Parathyroid adenoma (tissue), 2 donors: ENCODE data around the gene PRKAA2.

Experiments used
- H2AFZ ChIP-seq: fragments of 300-600 bp; sonication (generic); one replicate; pipeline ENCODE4 v1.7.0; 2017; ENCODE audit warnings: antibody characterized with exemption, mild to moderate bottlenecking
- H3K27ac ChIP-seq: fragments of 300-600 bp; sonication (generic); one replicate; pipeline ENCODE4 v1.7.0; 2017
- H3K27me3 ChIP-seq: fragments of 300-600 bp; sonication (generic); one replicate; pipeline ENCODE4 v1.7.0; 2017; ENCODE audit warnings: low read length; ENCODE audit not compliant: control insufficient read depth, insufficient read depth
- H3K36me3 ChIP-seq: fragments of 300-600 bp; sonication (generic); one replicate; pipeline ENCODE4 v1.7.0; 2017; ENCODE audit warnings: low read length; ENCODE audit not compliant: control insufficient read depth, insufficient read depth
- H3K4me1 ChIP-seq: fragments of 300-600 bp; sonication (generic); one replicate; pipeline ENCODE4 v1.7.0; 2017; ENCODE audit warnings: control low read depth
- H3K4me2 ChIP-seq: fragments of 300-600 bp; sonication (generic); one replicate; pipeline ENCODE4 v1.7.0; 2017; ENCODE audit warnings: low read length
- H3K4me3 ChIP-seq: fragments of 300-600 bp; sonication (generic); one replicate; pipeline ENCODE4 v1.7.0; 2017; ENCODE audit warnings: low read depth, low read length
- H3K79me2 ChIP-seq: fragments of 300-600 bp; sonication (generic); one replicate; pipeline ENCODE4 v1.7.0; 2017; ENCODE audit warnings: control low read depth
- H3K9ac ChIP-seq: fragments of 300-600 bp; sonication (generic); one replicate; pipeline ENCODE4 v1.7.0; 2017; ENCODE audit warnings: mild to moderate bottlenecking
- H3K9me3 ChIP-seq: fragments of 300-600 bp; sonication (generic); one replicate; pipeline ENCODE4 v1.7.0; 2017; ENCODE audit warnings: low read length; ENCODE audit not compliant: control insufficient read depth
- TF ChIP-seq, protein P1 (sequence below): fragments of 300-600 bp; sonication (generic); IDR thresholded peaks from one replicate; pipeline ENCODE4 v1.7.0; 2017; ENCODE audit warnings: antibody characterized with exemption, mild to moderate bottlenecking
- donor health status: primary hyperparathyroidism.

Gene PRKAA2

DNA sequence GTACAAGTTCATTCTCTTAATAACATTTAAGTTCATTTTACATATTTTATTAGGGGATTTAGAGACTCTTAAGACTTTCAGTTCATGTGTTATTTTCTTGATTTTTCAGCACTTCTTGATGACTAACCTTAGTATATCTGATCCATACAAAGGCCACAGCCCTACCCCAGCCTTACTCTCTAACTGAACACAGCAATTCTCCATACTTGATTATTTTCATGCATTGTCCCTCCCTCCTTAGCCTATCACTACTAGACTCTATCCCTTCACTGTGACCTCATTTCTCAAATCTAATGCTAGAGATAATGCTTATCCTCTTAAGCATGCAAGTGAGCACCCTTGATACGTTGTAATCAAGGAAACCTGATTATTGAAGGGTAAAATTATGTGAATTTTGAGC lies 15.2 kb downstream of the PRKAA2 start:
- Histone ChIP-seq H3K36me3 (no peaks in the 10 kb centered on the region), H2AFZ (no peak overlapping the region), H3K79me2 (peaks cover 10% of the 10 kb centered on the region), H3K4me2 (no peak overlapping the region), H3K4me1 (no peaks in the 10 kb centered on the region), H3K27me3 (no peaks in the 10 kb centered on the region), H3K4me3 (no peak overlapping the region), H3K9ac (no peak overlapping the region), H3K27ac (no peak overlapping the region), H3K9me3 (peaks cover 4% of the 10 kb centered on the region)
- TF ChIP-seq, protein P1, sequence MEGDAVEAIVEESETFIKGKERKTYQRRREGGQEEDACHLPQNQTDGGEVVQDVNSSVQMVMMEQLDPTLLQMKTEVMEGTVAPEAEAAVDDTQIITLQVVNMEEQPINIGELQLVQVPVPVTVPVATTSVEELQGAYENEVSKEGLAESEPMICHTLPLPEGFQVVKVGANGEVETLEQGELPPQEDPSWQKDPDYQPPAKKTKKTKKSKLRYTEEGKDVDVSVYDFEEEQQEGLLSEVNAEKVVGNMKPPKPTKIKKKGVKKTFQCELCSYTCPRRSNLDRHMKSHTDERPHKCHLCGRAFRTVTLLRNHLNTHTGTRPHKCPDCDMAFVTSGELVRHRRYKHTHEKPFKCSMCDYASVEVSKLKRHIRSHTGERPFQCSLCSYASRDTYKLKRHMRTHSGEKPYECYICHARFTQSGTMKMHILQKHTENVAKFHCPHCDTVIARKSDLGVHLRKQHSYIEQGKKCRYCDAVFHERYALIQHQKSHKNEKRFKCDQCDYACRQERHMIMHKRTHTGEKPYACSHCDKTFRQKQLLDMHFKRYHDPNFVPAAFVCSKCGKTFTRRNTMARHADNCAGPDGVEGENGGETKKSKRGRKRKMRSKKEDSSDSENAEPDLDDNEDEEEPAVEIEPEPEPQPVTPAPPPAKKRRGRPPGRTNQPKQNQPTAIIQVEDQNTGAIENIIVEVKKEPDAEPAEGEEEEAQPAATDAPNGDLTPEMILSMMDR: no peak

DNA sequence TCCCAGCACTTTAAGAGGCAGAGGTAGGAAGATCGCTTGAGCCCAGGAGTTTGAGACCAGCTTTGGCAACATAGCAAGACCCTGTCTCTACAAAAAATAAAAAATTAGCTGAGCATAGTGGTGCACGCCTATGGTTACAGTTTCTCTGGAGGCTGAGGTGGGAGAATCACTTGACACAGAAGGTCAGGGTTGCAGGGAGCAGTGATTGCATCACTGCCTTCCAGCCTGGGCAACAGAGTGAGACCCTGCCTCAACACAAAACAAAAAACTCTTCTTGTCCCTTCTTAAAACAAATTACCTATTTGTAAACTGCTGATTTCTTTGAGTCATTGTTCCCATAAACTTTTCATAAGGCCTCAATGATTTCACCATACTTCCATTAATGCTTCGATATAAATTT lies 18.7 kb downstream of the PRKAA2 start:
- no peaks in the 10 kb centered on the region for H3K36me3 ChIP-seq
- no peaks in the 10 kb centered on the region for H3K79me2 ChIP-seq
- H3K9me3 ChIP-seq: no peaks in the 10 kb centered on the region
- H2AFZ ChIP-seq: no peak overlapping the region
- H3K4me1 ChIP-seq: no peaks in the 10 kb centered on the region
- H3K4me3 ChIP-seq: no peak overlapping the region
- no peaks in the 10 kb centered on the region for H3K27me3 ChIP-seq
- TF ChIP-seq, protein P1: no peak
- no peak overlapping the region for H3K4me2 ChIP-seq
- H3K9ac ChIP-seq: no peak overlapping the region
- no peak overlapping the region for H3K27ac ChIP-seq

DNA sequence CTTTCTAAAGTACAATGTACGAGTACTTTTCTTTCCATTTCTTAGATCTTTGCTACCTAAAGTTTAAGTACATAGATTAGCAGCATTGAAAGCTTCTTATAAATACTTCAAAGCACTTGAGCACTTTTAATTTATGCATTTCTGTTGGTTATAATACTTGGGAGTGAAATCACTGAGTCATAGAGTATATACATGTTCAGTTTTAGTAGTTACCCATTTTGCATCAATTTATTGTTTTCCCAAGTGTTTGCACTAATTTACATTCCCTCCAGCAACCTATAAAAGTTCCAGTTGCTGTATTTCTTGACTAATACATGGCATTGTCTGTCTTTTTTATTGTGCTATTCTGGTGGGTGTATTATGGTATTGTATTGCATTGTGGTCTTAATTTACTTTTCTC lies 20.3 kb downstream of the PRKAA2 start:
- TF ChIP-seq, protein P1: no peak
- H3K36me3 ChIP-seq: no peaks in the 10 kb centered on the region
- H3K9ac ChIP-seq: no peak overlapping the region
- no peaks in the 10 kb centered on the region for H3K4me1 ChIP-seq
- H3K9me3 ChIP-seq: no peaks in the 10 kb centered on the region
- no peak overlapping the region for H2AFZ ChIP-seq
- H3K27me3 ChIP-seq: no peaks in the 10 kb centered on the region
- H3K27ac ChIP-seq: no peak overlapping the region
- H3K79me2 ChIP-seq: no peaks in the 10 kb centered on the region
- no peak overlapping the region for H3K4me2 ChIP-seq
- H3K4me3 ChIP-seq: no peak overlapping the region

GRCh38 chr1:56666112-56666608 lies 21.0 kb downstream of the PRKAA2 start:
- Histone ChIP-seq H3K4me2 (no peak overlapping the region), H3K4me1 (no peaks in the 10 kb centered on the region), H3K4me3 (no peak overlapping the region), H3K27ac (no peak overlapping the region), H3K27me3 (no peaks in the 10 kb centered on the region), H3K9me3 (no peaks in the 10 kb centered on the region), H3K36me3 (no peaks in the 10 kb centered on the region), H3K79me2 (no peaks in the 10 kb centered on the region), H2AFZ (no peak overlapping the region), H3K9ac (no peak overlapping the region)
- TF ChIP-seq, protein P1: no peak

DNA sequence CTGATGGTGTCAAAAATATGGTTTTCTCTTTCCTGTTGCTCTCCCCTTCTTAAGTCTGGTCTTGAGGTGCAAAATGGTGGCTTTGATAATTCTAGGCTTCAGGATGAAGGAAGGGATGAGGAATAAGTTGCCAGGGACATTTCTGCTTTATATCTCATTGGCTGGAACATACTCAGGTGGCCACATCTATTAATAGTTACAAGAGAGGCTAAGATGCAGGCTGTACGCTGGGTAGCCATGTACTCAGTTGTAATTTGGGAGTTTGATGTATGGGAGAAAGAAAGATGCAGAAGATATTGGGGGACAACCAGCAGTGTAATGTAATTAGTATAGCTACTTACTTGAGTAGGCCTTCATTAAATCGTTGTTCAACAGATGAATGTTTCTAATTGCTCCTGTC lies 25.2 kb downstream of the PRKAA2 start:
- no peaks in the 10 kb centered on the region for H3K27me3 ChIP-seq
- H3K4me3 ChIP-seq: no peak overlapping the region
- H3K27ac ChIP-seq: no peak overlapping the region
- no peaks in the 10 kb centered on the region for H3K9me3 ChIP-seq
- no peak overlapping the region for H3K9ac ChIP-seq
- H3K79me2 ChIP-seq: no peaks in the 10 kb centered on the region
- H3K4me1 ChIP-seq: no peaks in the 10 kb centered on the region
- TF ChIP-seq, protein P1: no peak
- H2AFZ ChIP-seq: no peak overlapping the region
- H3K4me2 ChIP-seq: no peak overlapping the region
- no peaks in the 10 kb centered on the region for H3K36me3 ChIP-seq
